Fibroblast of skin of right biceps (primary cell): ENCODE measurements around the gene VPS37C.
"Not testable (repeated sequence)": the region's sequence is repeated elsewhere in the genome, so short reads cannot be mapped to it uniquely, and the experiment has no call there.

Experiments used
- DNase-seq: peaks from one replicate; pipeline ENCODE4 v3.0.0-alpha.2; 2013

VPS37C gene

DNA sequence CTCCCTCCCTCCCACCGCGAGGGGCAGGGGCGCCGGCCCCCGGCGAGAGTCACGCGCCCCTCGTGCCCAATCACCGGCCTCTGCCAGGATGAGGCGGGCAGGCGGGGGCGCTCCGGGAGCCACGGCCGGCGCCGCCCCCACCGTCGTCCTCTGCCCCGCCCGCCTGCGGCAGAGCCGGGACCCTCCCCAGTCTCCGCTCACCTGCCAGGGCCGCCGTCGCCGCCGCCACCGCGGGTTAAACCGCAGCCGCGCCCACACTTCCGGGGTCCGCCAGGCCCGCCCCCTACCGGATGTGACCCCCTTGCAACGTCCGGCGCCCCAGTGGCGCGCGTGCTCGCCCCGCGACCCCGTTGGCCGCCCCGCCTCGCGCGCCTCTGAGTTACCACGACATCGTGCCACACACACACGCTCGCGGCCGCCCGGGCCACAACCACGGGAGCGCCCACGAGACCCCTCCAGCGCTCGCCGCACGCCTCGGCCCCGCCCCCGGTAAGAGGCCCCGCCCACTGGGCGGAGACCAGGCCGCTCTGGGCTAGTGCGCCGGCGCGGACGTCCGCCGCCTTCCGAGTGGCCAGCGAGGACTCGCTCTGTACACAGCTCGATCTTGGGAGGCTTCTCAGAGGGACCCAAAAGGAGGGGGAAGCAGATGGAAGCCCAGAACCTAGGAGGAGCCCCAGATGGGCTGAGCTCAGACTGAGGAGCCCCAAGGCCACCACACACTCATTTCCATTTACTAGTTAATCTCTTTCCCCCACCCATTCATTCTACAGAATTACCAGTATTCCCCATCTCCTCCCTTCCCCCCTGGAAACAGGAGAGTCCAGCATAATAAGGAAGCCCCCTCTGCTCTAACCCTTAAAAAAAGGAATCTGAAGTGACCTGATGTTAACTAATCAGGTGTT is at the start of gene VPS37C:
TSS of gene VPS37C (minus strand) at position 237 of the 902 bp plus-strand sequence. CDS start 22,597 bp downstream, outside the sequence.
- DNase-seq, result peak; percentile 85

DNA sequence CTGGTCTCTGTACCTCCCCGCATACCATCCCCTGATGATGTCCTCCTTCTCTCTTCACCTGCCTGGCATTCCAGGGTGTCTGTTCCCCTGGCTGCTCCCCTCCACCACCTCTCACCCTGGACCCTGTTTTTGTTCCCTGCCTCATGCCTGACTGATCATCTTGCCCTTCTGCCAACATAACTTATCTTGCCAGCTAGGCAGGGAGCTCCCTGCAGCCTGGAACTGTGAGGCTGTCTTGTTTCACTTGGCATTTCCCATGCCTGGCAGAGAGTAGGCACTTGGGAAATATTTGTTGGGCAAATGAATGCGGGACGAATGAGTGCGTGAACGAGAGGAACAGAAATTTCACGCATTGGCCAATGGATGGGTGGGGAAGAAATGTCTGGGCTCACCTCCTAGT is 49.4 kb upstream of the VPS37C start:
- DNase-seq, result not testable (repeated sequence)

DNA sequence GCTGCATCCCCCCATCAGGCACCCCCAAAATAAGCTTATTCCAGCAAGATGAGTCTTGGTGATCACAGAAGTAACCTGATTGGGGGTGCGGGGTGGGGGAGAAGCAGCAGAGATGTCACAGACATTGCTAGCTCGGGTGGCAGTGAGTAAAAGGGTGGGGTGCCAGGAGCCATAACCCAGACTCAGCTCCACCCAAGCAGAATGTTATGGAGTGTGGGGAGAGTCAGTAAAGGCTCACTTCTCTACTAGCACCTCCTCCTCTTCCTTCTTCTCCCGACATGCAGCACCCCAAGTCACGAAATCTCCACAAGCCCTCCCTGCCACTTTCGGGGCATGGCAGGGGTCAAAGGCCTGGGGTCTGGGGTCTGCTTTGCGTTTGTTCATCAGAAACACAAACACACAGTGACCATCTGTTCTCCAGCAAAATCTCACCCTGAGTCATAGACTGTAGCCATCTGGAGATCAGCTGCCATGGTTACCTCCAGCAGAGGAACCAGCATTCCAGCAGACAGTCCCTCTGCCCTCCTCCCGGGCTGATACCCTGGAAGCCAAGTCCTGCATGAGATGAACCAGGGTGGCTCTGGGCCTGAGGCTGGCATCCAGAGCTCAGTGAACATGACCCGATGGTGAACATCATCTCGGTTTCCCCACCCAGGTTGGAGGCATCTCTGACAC is 46.5 kb upstream of the VPS37C start:
- DNase-seq, result not testable (repeated sequence)

DNA sequence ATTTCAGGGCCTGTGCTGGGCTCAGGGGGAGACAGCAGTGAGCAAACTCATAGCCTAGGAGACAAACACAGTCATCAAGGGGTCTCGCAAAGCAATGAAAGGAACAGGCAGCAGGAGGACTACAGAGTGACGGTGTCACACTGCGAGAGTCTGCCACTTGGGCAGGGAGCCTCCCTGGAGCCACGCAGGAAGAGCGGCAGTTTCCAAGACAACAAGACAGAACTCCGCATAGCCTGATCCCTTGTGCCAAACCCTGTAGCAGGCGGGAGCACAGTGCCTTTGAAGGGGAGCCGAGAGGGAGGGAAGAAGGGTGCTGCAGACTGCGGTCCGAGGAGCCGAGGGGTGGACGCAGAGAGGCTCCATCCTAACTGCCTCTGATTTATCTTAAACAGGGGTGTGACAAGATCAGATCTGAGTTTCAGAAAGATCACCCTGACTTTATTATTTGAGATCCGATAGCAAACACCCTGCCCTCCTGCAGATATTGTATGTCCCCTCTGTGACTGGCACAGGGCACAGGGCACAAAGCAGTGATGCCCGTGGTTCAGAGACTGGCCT is 43.4 kb upstream of the VPS37C start:
- not testable (repeated sequence) for DNase-seq

DNA sequence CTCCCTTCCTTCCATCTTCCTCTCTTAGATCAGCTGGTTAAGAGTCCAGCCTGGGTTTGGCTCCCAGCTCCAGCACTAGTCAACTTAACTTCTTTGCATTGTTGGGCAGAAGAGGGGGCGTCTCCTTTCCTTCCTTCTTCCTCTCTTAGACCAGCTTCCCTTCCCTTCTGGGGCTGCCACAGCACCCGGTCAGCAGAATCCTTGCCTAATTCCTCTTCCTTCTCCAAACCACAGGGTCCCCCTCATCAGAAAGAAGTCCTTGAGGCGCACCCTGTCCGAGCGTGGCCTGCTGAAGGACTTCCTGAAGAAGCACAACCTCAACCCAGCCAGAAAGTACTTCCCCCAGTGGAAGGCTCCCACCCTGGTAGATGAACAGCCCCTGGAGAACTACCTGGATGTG is 42.6 kb upstream of the VPS37C start:
- not testable (repeated sequence) for DNase-seq

DNA sequence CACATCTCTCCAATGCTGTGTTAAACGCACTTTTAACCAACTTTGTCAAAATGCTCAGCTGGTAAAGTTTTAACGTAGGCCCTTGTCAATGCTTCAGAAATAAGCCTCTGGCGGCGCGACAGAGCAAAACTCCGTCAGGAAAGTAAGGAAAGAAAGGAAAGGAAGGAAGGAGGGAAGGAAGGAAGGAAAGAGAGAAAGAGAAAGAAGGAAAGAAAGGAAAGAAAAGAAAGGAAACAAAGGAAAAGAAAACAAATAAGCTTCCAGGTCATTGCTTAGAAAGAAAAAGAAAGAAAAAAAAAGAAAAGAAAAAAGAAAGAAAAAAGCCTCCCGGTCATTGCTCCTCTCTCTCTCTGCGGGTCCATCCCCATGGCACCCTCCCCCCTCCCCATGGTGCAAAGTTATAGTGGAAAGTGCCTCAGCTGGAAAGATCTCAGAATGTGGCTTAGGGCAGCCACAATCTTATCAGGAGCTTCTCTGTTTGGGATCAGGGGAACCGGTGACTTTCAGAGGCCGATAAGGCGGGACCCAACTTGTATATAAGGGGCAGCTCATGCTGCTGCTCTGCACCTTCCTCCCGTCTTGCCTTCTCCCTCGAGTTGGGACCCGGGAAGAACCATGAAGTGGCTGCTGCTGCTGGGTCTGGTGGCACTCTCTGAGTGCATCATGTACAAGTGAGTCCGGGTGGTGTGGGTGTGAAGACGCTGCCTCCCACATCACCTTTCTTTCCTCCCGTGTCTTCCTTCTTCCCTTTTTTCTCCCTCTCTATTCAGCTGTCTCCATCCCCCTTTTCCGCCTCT is 41.9 kb upstream of the VPS37C start, which contains the start of gene PGA3:
TSS of gene PGA3 (plus strand) at position 566 of the 797 bp plus-strand sequence. CDS start at position 616, 50 bp downstream.
- not testable (repeated sequence) for DNase-seq

DNA sequence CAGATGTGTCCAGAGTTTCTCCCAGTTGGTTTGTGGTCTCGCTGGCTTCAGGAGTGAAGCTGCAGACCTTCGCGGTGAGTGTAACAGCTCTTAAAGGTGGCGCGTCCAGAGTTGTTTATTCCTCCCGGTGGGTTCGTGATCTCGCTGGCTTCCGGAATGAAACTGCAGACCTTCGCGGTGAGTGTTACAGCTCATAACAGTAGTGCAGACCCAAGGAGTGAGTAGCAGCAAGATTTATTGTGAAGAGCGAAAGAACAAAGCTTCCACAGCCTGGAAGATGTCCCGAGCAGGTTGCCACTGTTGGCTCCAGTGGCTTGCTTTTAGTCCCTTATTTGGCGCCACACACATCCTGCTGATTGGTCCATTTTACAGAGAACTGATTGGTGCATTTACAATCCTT is 40.2 kb upstream of the VPS37C start:
- DNase-seq, result no peak

DNA sequence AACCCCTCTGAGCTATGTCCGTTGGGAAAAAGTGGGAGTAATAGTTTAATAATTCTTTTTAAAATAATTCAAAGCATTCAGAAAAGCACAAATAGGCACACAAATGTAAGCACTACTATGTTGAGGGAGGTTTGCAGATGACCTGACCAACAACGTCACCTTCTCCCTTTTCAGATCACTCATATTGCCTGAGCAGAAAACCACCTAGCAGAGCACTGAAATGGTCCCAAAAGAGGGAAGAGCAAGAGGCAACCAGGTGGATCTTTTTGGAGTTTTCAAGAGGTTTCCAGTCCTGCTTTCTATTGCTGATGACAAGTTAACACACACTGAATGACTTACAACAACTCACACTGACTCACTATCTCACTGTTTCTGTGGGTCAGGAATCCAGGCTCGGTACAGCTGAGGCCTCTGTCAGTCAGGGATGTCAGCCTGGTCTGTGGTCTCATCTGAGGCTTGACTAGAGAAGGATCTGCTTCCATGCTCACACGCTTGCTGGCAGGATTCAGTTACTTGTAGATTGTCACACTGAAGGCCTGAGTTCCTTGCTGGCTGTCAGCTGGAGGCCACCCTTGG is 37.8 kb upstream of the VPS37C start:
- no peak for DNase-seq

DNA sequence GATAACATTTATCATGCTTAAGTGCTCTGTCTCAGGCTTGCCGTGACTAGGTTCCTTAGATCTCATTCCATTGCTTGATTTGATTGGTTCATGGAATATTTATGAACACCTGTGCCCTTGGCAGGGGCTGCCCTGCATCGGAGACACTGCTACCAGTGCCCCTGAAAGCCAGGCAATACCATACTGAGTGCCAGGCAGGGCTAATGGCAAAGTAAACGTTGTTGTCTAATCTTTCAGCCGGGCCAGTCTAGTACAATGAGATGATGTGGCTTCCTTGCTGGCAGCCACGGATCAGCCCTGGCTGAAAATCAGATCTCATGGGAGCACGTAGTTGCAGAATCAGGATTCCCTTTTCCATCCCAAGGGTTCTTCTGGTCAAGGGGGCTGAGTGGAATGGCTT is 37.1 kb upstream of the VPS37C start:
- no peak for DNase-seq

DNA sequence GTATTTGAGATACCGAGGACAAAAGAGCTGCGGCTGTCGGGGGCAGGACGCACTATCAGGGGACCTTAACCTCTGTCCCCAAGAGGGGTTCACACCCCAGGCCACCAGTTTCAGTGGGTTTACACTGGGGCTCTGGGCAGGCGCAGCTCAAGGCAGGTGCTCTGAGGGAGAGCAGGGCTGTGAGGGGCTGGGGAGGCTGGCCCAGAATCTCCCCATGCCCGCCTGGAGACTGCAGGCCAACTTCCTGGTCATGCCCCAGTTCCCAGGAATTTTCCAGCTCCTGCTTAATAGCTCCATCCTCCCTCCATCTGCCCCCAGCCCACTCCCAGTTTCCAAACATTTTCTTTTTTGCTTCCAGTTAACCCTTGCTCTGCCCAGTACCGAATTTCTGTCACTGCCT is 34.5 kb upstream of the VPS37C start:
- no peak for DNase-seq

DNA sequence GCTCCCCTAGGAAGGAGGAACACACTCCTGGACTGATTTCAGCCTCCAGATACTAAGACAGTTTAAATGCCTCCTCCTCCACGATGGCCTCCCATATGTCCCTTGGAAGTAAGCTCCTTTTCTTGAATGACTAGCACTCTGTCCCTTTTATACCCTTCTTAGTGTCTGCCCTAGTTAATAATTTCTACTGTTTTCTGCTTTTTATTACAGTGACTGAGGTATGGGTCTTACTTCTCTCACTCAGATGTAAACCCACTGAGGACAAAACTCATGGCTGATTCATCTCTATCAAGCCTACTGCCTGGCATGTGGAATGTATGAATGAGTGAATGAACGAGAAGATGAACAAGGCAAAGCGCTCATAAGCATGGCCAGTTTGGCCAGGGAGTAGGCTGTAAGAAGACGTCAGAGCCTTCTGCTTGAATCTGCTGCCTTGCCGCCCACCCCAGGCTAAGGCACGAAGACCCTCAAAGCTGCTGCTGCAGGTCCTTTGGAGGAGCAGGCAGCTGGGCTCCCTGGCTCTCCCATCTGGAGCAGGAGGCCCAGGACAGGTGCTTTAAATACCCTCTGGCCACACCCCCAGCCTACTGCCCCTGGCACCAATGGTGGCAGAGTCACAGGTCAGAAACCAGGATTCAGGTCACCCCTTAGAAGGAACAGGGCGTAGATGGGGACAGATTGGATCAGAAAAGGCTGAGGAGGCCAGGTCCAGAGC is 33.9 kb upstream of the VPS37C start:
- DNase-seq, result no peak

DNA sequence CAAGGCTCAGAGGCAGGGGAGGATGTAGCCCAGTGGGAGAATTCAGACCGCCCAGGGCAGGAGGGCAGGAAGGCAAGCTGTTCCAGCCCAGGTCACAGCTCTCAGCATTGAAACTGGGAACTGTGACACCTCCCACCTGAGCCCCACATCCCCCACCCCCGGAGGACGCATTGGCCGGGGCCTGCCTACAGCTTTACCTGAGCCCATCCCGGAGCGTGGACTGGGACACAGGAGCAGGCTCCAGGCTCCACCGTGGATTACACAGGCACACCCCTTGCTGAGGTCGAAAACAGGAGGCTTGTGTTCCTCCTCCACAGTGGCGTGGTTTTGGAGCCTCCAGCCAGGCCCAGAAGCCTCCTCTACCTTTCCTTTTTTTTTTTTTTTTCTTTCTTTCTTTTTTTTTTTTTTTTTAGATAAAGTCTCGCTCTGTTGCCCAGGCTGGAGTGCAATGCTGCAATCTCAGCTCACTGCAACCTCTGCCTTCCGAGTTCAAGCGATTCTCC is 33.0 kb upstream of the VPS37C start:
- no peak for DNase-seq

DNA sequence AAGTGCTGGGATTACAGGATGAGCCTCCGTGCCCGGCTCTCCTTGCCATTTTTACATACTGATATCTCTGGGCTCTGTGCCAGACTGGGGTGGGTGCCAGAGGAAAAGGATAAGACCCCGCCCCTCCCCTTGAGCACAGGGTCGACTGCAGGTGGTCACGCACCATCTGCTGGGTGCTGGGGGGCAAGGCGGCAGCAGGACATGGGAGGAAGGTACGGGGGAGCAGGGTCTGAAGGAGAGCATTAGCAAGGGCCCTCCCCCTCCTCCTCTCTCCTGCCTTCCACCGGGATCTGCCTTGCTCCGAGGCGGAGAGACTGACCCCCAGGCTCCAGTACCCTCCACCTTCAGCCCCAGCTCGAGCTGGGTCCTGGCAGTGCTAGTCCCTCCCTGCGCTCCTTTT is 32.4 kb upstream of the VPS37C start:
- DNase-seq, result no peak

DNA sequence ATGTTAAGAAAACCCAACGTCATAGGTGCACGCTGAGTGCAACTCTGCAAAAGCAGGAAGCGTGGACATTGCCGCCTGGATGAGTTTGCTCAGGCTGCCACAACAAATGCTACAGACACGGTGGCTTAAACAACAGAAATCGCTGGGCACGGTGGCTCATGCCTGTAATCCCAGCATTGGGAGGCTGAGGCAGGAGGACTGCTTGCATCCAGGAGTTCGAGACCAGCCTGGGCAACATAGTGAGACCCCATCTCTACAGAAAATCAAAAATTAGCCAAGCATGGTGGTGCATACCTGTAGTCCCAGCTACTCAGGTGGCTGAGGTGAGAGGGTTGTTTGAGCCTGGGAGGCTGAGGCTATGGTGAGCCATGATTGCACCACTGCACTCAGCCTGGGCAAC is 28.7 kb upstream of the VPS37C start:
- DNase-seq, result no peak

DNA sequence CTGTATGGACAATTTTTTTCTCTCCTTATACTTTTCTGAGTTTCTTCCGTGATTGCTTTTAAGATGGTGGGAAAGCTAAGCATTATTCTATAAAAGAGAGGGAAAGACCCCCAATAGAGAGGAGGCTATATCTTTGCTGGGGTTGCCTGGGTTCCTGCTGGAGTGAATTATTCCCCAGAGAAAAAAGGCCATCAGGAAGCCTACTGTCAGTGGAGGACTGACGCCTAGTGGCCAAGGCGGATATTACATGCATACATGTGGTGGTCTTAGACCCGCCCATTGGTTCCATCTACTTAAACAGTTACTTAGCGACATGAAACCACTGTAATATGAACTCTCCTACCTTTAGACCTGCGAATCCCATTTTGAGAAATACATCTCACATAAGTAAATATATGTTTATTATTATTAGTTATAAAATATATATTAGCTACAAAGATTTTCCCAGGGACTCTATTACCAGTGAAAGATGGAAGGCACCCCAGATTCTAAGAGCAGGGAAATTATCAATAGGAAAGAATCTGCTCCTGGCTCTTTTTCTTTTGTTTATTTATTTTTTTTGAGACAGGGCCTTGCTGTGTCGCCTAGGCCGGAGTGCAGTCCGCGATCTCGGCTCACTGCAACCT is 26.4 kb upstream of the VPS37C start:
- peak; percentile 73 for DNase-seq

DNA sequence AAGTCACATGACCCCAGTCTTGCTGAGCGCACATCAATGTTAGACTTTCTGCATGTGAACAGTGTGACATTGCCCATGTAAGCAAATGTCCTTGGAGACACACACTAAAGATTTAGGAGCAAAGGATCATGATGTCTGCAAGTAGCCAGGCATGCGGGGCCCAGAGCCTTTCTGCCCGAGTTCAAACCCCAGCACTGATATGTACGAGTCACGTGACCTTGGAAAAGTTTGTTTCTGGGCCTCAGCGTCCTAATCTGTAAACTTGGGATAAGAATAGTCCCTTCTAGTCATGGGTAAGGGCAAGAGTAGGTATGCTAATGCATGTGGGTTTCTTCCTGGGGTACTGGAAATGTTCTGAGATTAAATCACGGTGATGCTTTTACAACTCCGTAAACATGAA is 25.3 kb upstream of the VPS37C start:
- no peak for DNase-seq

DNA sequence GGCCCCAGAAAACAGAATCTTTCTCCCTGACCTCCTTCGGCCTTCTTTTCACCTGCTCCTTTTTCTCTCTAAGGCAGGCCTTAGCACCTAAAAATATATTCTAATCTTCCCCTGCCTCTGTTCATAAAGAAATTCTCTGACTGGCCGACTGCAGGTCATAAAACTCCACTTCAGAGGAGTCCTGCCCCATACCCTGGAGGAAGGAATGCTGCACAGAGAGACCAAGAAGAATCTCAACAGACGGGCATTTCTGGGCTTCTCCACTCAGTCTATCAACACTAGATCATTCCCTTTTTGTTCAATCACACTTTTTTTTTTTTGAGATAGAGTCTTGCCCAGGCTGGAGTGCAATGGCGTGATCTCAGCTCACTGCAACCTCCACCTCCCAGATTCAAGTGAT is 22.4 kb upstream of the VPS37C start:
- no peak for DNase-seq

DNA sequence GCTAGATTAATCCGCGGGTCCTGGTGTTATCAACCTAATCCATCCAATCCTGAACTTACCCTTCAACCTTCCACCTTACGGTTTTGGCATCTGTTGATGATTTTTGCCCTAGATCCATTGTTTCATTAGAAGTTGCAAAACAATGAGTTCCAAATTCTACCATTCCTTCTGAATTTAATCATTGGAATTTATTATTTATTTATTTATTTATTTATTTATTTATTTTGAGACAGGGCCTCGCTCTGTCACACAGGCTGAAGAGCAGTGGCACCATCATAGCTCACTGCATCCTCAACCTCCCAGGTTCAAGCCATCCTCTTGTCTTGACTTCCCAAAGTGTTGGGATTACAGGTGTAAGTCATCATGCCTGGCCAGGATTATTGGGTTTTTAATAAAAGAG is 20.3 kb upstream of the VPS37C start:
- no peak for DNase-seq

DNA sequence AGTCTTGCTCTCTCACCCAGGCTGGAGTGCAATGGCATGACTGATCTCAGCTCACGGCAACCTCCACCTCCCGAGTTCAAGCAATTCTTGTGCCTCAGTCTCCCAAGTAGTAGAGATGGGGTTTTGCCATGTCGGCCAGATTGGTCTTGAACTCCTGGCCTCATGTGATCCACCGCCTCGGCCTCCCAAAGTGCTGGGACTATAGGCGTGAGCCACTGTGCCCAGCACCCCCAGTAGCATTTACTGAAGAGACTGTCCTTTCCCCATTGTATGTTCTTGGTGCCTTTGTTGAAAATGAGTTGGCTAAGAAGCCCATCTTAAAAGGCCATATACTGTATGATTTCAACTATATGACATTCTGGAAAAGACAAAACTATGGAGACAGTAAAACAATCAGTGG is 19.0 kb upstream of the VPS37C start:
- DNase-seq, result not testable (repeated sequence)

DNA sequence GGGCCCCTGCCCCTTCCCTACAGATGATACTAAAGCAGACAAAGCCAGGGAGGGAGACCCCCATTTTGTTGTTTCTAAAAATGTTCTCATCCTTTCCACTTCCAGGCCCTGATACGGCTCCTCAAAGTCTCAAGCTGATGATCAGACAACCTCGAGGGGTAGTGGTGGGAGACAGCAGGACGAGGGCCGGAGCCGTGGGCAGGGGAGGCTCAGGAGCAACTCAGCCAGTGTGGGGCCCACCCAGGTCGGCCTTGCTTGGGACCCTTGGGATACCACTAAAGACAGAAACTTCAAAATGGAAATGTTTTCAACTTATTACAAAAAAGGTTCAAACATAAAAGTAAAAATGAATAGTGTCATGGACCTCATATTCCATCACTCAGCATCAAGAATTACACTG is 15.2 kb upstream of the VPS37C start:
- no peak for DNase-seq

DNA sequence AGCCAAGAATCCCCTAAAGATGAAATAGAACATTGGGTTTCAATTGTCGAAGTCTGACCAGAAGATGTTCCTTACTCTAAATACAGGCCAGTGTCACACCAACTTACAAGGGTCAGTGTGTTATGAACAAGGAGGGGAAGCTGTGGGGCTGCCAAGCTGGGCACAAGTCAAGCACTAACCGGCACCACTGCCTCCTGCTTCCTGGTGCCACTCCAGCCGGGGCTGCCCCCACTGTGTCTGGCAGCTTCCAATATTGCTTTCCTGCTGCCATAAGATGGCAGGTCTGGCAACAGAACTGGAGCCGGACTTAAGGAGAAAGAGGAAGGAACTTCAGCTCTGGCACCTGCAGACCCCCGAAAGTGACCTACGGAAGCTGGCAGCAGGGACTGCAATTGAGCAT is 13.7 kb upstream of the VPS37C start:
- DNase-seq, result no peak
